Memory B cell (primary cell): ENCODE results near the gene IGFLR1.

ENCODE experiments used
- ATAC-seq: fragments of 150-1000 bp; cut with Tn5 transposase; 2 replicates; pipeline ENCODE4 v1.10.0; 2021; ENCODE audit warnings: low read depth, mild to moderate bottlenecking, moderate library complexity
- DNase-seq, 2 donors: peaks; one replicate each; pipeline ENCODE4 v3.0.0; 2022; ENCODE audit warnings: low spot score in 2 of 2
- H3K27ac Mint-ChIP-seq: one replicate; pipeline ENCODE4 v1.8.0; 2022; ENCODE audit warnings: mild to moderate bottlenecking, moderate library complexity, mixed read lengths
- H3K27me3 Mint-ChIP-seq: one replicate; pipeline ENCODE4 v1.8.0; 2022; ENCODE audit warnings: mixed read lengths
- H3K36me3 Mint-ChIP-seq: one replicate; pipeline ENCODE4 v1.8.0; 2022; ENCODE audit warnings: mild to moderate bottlenecking, mixed read lengths
- H3K4me1 Mint-ChIP-seq: one replicate; pipeline ENCODE4 v1.8.0; 2022; ENCODE audit warnings: mixed read lengths
- H3K4me3 Mint-ChIP-seq: one replicate; pipeline ENCODE4 v1.8.0; 2022; ENCODE audit warnings: mild to moderate bottlenecking, moderate library complexity, mixed read lengths
- H3K9me3 Mint-ChIP-seq: one replicate; pipeline ENCODE4 v1.8.0; 2022; ENCODE audit warnings: mixed read lengths

IGFLR1 gene

GRCh38 chr19:35744430-35745327 is 2.4 kb upstream of the IGFLR1 start:
- no peaks in the 10 kb centered on the region for H3K27me3 Mint-ChIP-seq
- H3K9me3 Mint-ChIP-seq, result no peaks in the 10 kb centered on the region
- peaks cover 26% of the 10 kb centered on the region for H3K4me1 Mint-ChIP-seq
- H3K4me3 Mint-ChIP-seq, result peak overlapping the region; percentile 96
- ATAC-seq (peak; percentile 56), DNase-seq (peak; percentile 89 to 90)
- peak overlapping the region; percentile 98 for H3K27ac Mint-ChIP-seq
- H3K36me3 Mint-ChIP-seq, result peaks cover 5% of the 10 kb centered on the region

- H3K36me3 Mint-ChIP-seq, result peaks cover 5% of the 10 kb centered on the region
- ATAC-seq (no peak), DNase-seq (no peak)
- H3K27me3 Mint-ChIP-seq, result no peaks in the 10 kb centered on the region
- H3K4me3 Mint-ChIP-seq, result peak overlapping the region; percentile 96
- peak overlapping the region; percentile 98 for H3K27ac Mint-ChIP-seq
- H3K9me3 Mint-ChIP-seq, result no peaks in the 10 kb centered on the region
- H3K4me1 Mint-ChIP-seq, result peaks cover 26% of the 10 kb centered on the region
These were observed 1.6 kb upstream of the IGFLR1 start for GRCh38 chr19:35743640-35744429.

- DNase-seq (no peak), ATAC-seq (no peak)
- H3K9me3 Mint-ChIP-seq, result no peaks in the 10 kb centered on the region
- peaks cover 30% of the 10 kb centered on the region for H3K4me1 Mint-ChIP-seq
- H3K27me3 Mint-ChIP-seq, result no peaks in the 10 kb centered on the region
- peaks cover 11% of the 10 kb centered on the region for H3K36me3 Mint-ChIP-seq
- peak overlapping the region; percentile 85 for H3K27ac Mint-ChIP-seq
- peak overlapping the region; percentile 98 for H3K4me3 Mint-ChIP-seq
These were observed 1.1 kb downstream of the IGFLR1 start for GRCh38 chr19:35741203-35741515.

GRCh38 chr19:35740423-35741202 is 1.6 kb downstream of the IGFLR1 start:
- peak overlapping the region; percentile 85 for H3K27ac Mint-ChIP-seq
- no peaks in the 10 kb centered on the region for H3K9me3 Mint-ChIP-seq
- H3K4me3 Mint-ChIP-seq, result peak overlapping the region; percentile 95
- peaks cover 12% of the 10 kb centered on the region for H3K36me3 Mint-ChIP-seq
- ATAC-seq, result peak; percentile 59
- H3K4me1 Mint-ChIP-seq, result peaks cover 28% of the 10 kb centered on the region
- H3K27me3 Mint-ChIP-seq, result no peaks in the 10 kb centered on the region
- peak; percentile 83 to 91 for DNase-seq

GRCh38 chr19:35740108-35740422 is 2.2 kb downstream of the IGFLR1 start:
- H3K36me3 Mint-ChIP-seq, result peaks cover 15% of the 10 kb centered on the region
- H3K4me1 Mint-ChIP-seq, result peaks cover 28% of the 10 kb centered on the region
- H3K27me3 Mint-ChIP-seq, result no peaks in the 10 kb centered on the region
- no peaks in the 10 kb centered on the region for H3K9me3 Mint-ChIP-seq
- H3K27ac Mint-ChIP-seq, result peak overlapping the region; percentile 85
- H3K4me3 Mint-ChIP-seq, result peak overlapping the region; percentile 95
- DNase-seq (no peak), ATAC-seq (peak; percentile 3)

- peaks cover 28% of the 10 kb centered on the region for H3K4me1 Mint-ChIP-seq
- ATAC-seq, result no peak
- no peak for DNase-seq
- no peaks in the 10 kb centered on the region for H3K9me3 Mint-ChIP-seq
- H3K27me3 Mint-ChIP-seq, result no peaks in the 10 kb centered on the region
- H3K4me3 Mint-ChIP-seq, result peak overlapping the region; percentile 66
- no peak overlapping the region for H3K27ac Mint-ChIP-seq
- H3K36me3 Mint-ChIP-seq, result peaks cover 18% of the 10 kb centered on the region
These were observed 2.8 kb downstream of the IGFLR1 start for GRCh38 chr19:35739275-35740107.

GRCh38 chr19:35738887-35739229 is 3.4 kb downstream of the IGFLR1 start:
- ATAC-seq (no peak), DNase-seq (no peak)
- H3K36me3 Mint-ChIP-seq, result peaks cover 19% of the 10 kb centered on the region
- H3K27ac Mint-ChIP-seq, result no peak overlapping the region
- H3K4me1 Mint-ChIP-seq, result peaks cover 30% of the 10 kb centered on the region
- H3K9me3 Mint-ChIP-seq, result no peaks in the 10 kb centered on the region
- no peaks in the 10 kb centered on the region for H3K27me3 Mint-ChIP-seq
- peak overlapping the region; percentile 66 for H3K4me3 Mint-ChIP-seq

GRCh38 chr19:35738021-35738886 is 4.0 kb downstream of the IGFLR1 start:
- H3K27ac Mint-ChIP-seq, result no peak overlapping the region
- peaks cover 30% of the 10 kb centered on the region for H3K4me1 Mint-ChIP-seq
- H3K36me3 Mint-ChIP-seq, result peaks cover 22% of the 10 kb centered on the region
- H3K9me3 Mint-ChIP-seq, result no peaks in the 10 kb centered on the region
- no peak for ATAC-seq
- no peak overlapping the region for H3K4me3 Mint-ChIP-seq
- H3K27me3 Mint-ChIP-seq, result no peaks in the 10 kb centered on the region
- no peak for DNase-seq

GRCh38 chr19:35736913-35737886 is 5.1 kb downstream of the IGFLR1 start:
- Mint-ChIP-seq H3K27me3 (no peaks in the 10 kb centered on the region), H3K9me3 (no peaks in the 10 kb centered on the region), H3K27ac (peak overlapping the region; percentile 65), H3K4me1 (peaks cover 26% of the 10 kb centered on the region), H3K4me3 (no peak overlapping the region), H3K36me3 (peaks cover 19% of the 10 kb centered on the region)
- ATAC-seq (no peak), DNase-seq (no peak)

GRCh38 chr19:35734889-35735288 is 7.4 kb downstream of the IGFLR1 start:
- DNase-seq (no peak), ATAC-seq (no peak)
- Mint-ChIP-seq H3K4me3 (no peak overlapping the region), H3K36me3 (peaks cover 33% of the 10 kb centered on the region), H3K27ac (no peak overlapping the region), H3K9me3 (no peaks in the 10 kb centered on the region), H3K27me3 (no peaks in the 10 kb centered on the region), H3K4me1 (peaks cover 23% of the 10 kb centered on the region)

GRCh38 chr19:35734273-35734672 is 8.0 kb downstream of the IGFLR1 start:
- H3K27ac Mint-ChIP-seq, result peak overlapping the region; percentile 21

More at GRCh38 chr19:35734273-35734672, 8.0 kb downstream of the IGFLR1 start:
- ATAC-seq (no peak), DNase-seq (no peak)
- Mint-ChIP-seq H3K4me3 (no peak overlapping the region), H3K36me3 (peaks cover 34% of the 10 kb centered on the region), H3K4me1 (peaks cover 18% of the 10 kb centered on the region), H3K27me3 (no peaks in the 10 kb centered on the region), H3K9me3 (no peaks in the 10 kb centered on the region)
